NCI-H1105 (cell line): Measurements from ENCODE around the gene RECQL.
A peak's percentile ranks its signal among the peaks of the same experiment; 100 is the strongest.

Experiments
- DNase-seq: peaks from one replicate; lab custom pipeline; 2025; lab: John Stamatoyannopoulos, UW

RECQL gene

GRCh38 chr12:21501258-21502163 lies at the start of gene RECQL, which contains the start of gene GOLT1B:
TSS of gene RECQL (minus strand) at chr12:21501635. CDS start at chr12:21499570, 2,065 bp downstream.
TSS of gene GOLT1B (plus strand) at chr12:21501789. CDS start at chr12:21501924, 135 bp downstream.
- DNase-seq: peak; percentile 99

- no peak for DNase-seq
These were observed 46.0 kb upstream of the RECQL start for GRCh38 chr12:21547437-21547836.

- no peak for DNase-seq
These were observed 45.3 kb upstream of the RECQL start for GRCh38 chr12:21546716-21547115.

DNA sequence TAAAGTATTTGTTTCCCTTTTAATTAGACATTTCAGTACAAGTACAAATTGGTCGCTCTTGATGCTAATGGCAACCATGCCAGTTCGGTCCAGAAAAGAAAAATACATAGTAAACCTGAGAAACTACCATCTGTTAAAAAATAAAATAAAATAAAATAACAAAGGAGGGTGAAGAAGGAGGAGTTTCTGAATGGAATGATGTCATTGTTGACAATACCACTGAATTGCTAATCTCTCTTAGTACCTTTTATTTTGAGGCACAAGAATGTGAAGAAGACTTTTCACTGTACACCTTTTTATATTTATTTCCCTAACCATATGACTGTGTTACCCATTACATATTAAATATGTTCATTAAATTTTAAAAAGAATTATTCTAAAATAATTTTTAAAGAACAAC lies 44.1 kb upstream of the RECQL start:
- DNase-seq: no peak

DNA sequence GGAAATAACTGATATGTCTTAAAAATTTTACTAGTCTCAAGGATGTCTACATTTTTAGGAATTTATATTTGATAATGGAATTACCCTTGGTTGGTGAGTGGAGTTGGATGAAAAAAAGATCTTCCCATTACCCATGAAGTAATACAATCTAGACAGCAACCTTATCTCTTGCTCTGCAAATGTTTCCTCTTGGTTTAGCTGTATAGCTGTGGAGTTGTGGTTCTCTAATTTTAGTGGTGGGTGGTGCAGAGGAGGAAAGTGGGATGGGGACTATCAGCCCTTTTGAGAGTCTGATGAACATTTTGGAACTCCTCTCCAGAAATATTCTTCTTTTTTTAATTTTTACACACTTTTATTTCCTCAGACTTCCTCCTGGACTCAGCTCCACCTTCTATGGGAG lies 41.7 kb upstream of the RECQL start:
- no peak for DNase-seq

- DNase-seq: no peak
These were observed 41.0 kb upstream of the RECQL start for GRCh38 chr12:21542403-21542802.

DNA sequence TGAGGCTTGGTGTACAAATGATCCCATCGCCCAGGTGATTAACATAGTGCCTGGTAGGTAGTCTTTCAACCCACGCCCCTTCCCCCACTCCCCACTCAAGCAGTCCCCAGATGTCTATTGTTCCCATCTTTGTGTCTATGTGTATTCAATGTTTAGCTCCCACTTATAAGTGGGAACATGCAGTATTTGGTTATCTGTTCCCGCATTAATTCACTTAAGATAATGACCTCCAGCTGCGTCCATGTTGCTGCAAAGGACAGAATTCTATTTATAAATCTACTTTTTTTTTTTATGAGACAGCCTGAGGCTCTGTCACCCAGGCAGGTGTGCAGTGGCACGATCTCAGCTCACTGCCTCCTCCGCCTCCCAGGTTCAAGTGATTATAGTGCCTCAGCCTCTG lies 40.3 kb upstream of the RECQL start:
- peak; percentile 8 for DNase-seq

DNA sequence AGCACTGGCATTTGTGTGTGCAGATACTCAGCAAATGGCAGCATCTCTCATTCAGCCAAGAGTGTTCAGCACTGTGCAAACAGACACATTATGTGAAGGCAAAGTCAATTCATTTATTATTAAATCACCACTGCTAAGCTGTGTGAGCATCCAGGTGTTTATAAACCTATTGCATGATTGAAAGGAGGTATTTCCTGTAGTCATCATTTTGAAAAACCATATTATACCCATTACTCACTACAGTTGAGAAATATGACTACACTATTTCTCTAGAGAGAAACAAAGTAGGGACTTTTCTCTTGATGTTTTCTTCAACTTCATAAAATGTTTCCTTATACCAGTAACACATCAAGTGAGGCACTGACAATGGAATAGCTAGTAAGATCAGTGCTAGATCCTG lies 38.4 kb upstream of the RECQL start:
- no peak for DNase-seq

GRCh38 chr12:21538061-21538653 lies 36.7 kb upstream of the RECQL start:
- DNase-seq: no peak

GRCh38 chr12:21529456-21529855 lies 28.0 kb upstream of the RECQL start:
- DNase-seq: no peak

GRCh38 chr12:21528953-21529352 lies 27.5 kb upstream of the RECQL start:
- DNase-seq: peak; percentile 9

DNA sequence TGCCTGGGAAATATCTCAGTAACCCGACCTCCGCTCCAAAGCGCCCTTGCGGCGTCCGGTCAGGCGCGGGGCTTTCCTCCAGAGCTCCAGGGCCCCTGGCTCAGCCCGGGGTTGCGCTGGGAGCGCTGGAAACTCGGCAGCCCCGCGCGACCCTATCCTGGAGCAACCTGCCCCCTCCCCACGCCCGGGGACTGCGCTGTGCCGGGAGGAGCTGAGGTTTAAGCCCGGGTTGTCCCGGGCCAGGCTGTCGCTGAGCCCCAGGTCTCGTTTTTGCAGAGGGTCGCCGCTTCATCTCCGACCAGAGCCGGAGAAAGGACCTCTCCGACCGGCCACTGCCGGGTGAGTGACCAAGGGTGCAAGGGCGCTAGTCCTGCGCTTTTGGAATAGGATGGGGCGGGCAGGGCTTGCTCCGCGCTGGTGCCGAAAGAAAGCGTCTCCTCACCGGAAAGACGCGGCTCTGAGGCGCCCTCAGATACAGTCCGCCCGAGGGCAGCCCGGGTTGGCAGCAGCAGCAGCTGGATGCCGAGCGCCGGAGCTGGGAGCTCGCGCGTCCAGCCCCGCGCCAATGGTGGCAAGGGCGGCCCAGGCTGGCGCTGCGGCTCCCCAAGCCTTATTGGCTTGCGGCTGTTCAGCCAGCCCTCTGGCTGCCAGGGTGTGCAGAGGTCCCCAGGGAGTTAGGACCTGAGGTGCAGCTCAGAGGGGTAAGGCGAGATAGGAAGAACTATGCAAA lies 26.2 kb upstream of the RECQL start:
- DNase-seq: peak; percentile 88

DNA sequence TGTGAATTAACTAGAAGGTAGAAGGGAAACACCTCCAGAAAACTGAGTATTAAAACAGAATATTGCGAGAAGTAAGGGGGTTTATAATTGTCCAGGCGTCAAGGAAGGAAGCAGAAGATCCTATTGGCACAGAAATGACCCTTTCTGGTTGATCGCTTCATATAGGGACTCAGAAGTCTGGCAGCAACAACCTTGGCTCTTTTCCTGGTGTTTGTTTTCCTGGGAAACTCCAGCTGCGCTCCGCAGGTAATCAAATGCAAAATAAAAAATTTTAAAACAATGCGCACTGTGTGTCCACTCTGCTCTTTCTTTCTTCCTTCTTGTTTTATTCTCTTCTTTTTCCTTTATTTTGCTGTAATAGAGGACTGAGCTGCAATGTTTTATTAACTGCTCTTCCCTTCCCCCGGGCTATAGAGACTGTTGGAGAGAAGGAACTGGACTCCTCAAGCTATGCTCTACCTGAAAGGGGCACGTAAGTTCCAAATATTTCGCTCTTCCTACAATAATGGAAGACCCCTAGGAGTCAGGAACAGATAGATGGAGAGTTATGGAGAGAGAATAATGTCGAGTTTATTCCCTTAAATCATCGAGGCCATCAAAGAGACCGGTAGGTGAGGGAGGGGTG lies 25.4 kb upstream of the RECQL start:
- peak; percentile 35 for DNase-seq

GRCh38 chr12:21526053-21526452 lies 24.6 kb upstream of the RECQL start, which contains the start of gene SPX:
TSS of gene SPX (plus strand) at chr12:21526296. CDS start at chr12:21526473, 177 bp downstream.
- no peak for DNase-seq

GRCh38 chr12:21523148-21523547 lies 21.7 kb upstream of the RECQL start:
- DNase-seq: no peak

DNA sequence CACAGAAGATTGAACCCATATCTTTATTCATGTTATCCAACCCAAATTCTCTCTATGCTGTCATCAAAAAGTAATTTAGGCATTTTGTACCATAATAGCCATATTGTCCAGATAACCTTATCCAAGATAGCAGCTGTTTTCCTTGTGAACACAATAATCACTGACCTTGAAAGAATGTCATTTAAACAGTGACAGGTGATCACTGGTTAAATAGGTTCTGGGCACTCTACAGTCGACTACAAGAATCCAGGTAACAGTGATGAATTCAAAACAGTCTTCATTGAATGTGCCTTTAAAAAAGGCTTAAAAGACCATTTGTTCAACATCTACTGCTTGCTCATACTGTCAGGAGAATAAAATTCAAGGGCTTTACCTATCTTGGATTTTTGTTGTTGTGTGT lies 20.1 kb upstream of the RECQL start:
- DNase-seq: no peak

DNA sequence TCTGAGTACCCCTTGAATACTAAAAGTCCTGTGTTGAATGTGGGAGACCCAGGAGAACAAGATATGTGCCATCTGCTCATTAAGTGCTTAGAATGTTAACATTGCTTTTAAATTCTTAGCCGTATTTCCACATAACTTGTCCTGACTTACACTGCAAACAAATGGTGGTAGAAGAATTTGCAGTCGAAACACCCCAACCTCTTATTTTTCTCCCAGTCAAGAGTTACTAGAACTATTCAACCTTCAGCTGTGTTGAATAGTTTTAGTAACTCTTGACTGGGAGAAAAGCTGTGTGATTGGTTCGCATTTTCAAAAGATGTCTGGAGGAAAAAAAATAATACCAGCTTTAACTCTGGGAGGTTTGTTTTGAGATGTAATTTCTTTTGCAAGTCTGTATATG lies 17.0 kb upstream of the RECQL start:
- DNase-seq: no peak

DNA sequence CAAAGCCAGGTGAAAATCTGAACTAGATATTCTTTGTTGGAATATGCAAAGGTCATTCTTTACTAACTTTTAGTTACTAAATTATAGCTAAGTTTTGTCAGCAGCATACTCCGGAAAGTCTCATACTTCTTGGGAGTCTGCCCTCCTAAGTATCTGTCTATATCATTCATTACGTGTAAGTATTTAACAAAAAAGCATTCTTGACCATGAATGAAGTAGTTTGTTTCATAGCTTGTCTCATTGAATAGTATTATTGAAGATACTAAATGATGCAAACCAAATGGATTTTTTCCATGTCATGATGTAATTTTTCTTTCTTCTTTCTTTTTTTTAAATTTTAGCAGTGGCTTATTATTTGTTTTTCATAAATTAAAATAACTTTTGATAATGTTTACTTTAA lies 14.8 kb upstream of the RECQL start:
- DNase-seq: no peak

DNA sequence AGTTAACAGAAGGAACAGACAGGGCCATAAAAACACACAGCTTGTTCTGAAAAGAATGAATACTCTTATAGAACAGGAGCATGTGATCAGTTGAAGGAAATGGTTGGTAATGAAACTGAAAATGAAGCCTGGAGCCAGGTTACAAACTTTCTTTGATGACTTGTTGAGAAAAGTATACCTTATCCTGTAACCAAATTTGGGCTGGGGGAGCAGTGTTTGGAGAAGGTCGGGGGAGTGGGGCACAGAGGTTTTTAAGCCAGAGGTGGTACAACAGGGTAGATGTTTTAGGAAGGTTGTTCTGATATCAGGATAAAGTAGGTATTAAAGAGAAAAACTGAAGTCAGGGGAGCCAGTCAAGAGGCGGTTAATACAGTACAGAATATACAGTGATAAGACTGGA lies 8.3 kb upstream of the RECQL start:
- DNase-seq: no peak

- DNase-seq: no peak
These were observed 6.4 kb upstream of the RECQL start for GRCh38 chr12:21507849-21508248.

DNA sequence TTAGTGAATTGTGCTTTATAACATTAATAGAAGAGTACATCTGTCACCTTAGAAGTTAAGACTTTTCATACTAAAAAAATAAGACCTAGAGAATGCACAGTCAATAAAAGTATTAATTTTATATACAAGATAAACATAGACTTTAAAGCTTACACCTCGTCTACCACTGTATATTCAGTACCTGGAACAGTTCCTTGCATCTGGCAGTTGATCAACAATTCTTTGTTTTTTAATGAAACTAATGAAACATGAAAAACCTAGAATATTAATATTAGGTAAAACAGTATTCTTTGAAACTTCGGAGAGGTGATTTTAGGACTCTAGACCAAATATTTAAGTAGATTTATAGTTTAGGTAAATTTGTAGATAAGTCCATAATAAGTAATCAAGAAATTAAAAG lies 4.5 kb upstream of the RECQL start:
- DNase-seq: no peak

DNA sequence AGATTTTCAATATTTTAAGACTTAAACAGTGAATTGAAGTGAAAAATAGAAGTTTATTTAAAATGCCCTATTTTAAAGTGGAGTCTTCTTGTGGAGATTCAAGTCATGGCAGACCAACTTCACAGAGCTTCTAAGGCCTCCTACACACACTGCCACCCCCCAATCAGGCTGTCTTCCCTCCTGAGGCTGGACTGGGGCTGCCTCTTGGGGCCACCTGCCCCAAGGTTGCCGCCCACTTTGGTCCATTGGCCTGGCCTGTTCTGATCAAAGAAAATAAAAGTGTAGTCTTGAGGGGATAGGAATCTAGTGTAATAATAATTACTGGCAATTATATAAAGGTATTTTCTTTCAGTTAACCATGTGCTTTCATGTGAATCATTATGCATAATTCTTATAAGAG lies 1.4 kb upstream of the RECQL start:
- no peak for DNase-seq
